NK-92 (cell line): ENCODE measurements around the gene TUBB4A.

Source experiments
- DNase-seq: peaks from one replicate; lab custom pipeline; 2025; ENCODE audit not compliant: unreplicated experiment; lab: John Stamatoyannopoulos, UW

TUBB4A gene

GRCh38 chr19:6446452-6446851 lies 55.7 kb downstream of the TUBB4A start:
- DNase-seq = no peak
